ENCODE results near the gene TAC1. TPM values are rescaled to one million over a fixed set of nuclear protein-coding genes. Genes with fewer than 3 reads are reported as not detected.
"Not testable (repeated sequence)": the region's sequence is repeated elsewhere in the genome, so short reads cannot be mapped to it uniquely, and the experiment has no call there.

TAC1 gene
- polyA plus RNA-seq (ENCODE audit: insufficient read length in 10 of 10): 1 to 10 TPM in 5 of 10 donors, under 1 TPM in 5; 0.23 to 3.0 (median 1.1) TPM
- long read RNA-seq, donor 1: 0 reads
- long read RNA-seq, donor 2: 0 reads
- long read RNA-seq, donor 3: 0 reads
- long read RNA-seq, donor 4: 0 reads
- long read RNA-seq, donor 5, partial matches to known transcripts: 0 of 1 reads
- long read RNA-seq, donor 5, other reads (novel, unspliced or antisense): 0 of 1 reads
- long read RNA-seq, donor 6, partial matches to known transcripts: 0 of 1 reads
- long read RNA-seq, donor 6, other reads (novel, unspliced or antisense): 0 of 1 reads
- long read RNA-seq, donor 7: 0 reads
- long read RNA-seq, donor 8: 0 reads
- long read RNA-seq, donor 9: 0 reads

DNA sequence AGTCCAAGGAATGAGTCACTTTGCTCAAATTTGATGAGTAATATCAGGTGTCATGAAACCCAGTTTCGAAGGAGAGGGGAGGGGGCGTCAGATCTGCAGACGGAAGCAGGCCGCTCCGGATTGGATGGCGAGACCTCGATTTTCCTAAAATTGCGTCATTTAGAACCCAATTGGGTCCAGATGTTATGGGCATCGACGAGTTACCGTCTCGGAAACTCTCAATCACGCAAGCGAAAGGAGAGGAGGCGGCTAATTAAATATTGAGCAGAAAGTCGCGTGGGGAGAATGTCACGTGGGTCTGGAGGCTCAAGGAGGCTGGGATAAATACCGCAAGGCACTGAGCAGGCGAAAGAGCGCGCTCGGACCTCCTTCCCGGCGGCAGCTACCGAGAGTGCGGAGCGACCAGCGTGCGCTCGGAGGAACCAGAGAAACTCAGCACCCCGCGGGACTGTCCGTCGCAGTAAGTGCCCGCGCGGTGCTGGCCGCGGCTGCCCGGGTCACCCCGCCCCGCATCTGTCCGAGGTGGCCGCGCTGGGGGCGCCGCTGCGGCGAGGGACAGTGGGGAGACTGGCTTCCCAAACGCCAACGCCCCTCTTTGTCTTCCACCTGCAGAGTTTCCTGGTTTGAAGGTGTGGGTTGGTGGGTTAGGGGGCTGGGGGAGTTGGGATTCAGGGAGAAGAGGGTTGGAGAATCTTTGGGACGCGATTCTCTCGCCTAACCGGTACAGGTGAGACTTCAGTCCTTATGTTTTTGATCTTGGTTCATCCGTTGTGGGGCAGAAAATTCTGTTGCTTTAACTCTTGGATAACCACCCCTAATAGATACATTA lies at the start of gene TAC1:
TAC1 (plus strand) TSS at position 351 of the 829 bp plus-strand sequence. CDS start 527 bp downstream, outside the sequence.
- peak in 2 of 3 donors; percentile 36 to 61 for DNase-seq

DNA sequence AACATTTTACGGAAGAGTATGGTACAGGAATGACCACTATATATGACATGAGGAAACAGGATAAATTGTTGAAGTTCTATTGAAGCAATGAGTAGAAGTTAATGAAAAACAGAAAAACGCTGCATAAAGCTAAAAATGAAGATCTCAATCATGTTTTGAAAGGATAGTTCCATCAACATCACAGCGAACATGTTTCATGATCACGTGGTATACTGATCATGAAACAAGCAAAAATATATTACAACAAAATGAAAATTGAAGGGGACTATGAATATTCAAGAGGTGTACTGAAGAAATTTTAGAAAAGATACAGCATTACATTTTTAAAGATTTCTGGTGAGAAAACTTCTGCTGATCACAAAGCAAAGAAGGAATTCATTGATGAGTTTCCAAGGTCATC lies 45.9 kb upstream of the TAC1 start:
- DNase-seq: no peak

DNA sequence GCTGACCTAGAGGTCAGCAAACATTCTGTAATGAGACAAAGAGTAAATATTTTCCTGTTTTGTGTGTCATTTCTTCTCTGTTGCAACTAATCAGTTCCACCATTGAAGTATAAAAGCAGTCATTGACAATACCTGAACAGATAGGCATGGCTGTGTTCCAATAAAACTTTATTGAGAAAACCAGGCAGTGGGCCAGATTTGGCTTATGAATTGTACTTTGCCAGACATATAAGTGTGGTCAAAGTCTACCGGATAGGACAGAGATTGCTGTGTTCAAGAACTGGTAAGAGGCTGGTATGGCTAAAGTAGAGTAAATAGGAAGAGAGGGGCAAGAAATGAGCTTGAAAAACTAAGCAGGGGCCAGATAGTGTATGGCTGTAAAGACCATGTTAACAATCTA lies 38.3 kb upstream of the TAC1 start:
- DNase-seq: no peak

DNA sequence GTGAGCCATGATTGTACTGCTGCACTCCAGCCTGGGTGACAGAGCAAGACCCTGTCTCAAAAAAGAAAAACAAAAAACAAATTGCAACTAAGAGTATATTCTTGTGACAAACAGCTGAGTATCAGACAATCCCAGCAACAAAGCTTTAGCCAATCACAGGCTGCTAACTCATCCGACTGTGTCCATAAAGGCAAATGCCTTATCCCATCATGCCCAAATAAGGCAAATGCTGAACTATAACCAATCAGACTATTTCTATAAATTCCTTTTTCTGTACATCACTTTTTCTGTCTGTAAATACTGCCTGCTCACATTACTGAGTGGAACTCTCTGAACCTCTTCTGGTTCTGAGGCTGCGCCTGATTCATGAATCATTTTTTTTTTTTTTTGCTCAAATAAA lies 37.5 kb upstream of the TAC1 start:
- no peak for DNase-seq

DNA sequence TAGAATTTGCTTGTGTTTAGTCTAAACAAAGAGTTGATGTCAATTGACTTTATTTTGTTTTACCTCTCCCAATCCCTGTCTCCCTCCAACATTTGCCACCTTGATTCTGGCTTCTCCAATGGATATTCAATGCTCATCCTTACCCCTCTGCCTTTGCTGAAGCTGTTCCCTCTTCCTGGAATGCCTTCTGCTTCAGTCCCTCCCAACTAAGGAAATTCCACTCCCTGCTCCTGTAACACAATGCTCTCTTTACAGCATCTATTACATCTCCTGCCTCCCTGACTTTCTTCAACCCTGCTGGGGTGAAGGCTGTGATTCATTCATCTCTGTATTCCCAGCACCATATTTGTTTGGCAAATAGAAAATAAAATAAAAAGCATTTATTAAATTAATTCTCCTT lies 34.5 kb upstream of the TAC1 start:
- no peak for DNase-seq

- no peak for DNase-seq
Observed at GRCh38 chr7:97722386-97722785, 9.5 kb upstream of the TAC1 start.

GRCh38 chr7:97732565-97733275 lies 834 bp downstream of the TAC1 start:
- no peak for DNase-seq

DNA sequence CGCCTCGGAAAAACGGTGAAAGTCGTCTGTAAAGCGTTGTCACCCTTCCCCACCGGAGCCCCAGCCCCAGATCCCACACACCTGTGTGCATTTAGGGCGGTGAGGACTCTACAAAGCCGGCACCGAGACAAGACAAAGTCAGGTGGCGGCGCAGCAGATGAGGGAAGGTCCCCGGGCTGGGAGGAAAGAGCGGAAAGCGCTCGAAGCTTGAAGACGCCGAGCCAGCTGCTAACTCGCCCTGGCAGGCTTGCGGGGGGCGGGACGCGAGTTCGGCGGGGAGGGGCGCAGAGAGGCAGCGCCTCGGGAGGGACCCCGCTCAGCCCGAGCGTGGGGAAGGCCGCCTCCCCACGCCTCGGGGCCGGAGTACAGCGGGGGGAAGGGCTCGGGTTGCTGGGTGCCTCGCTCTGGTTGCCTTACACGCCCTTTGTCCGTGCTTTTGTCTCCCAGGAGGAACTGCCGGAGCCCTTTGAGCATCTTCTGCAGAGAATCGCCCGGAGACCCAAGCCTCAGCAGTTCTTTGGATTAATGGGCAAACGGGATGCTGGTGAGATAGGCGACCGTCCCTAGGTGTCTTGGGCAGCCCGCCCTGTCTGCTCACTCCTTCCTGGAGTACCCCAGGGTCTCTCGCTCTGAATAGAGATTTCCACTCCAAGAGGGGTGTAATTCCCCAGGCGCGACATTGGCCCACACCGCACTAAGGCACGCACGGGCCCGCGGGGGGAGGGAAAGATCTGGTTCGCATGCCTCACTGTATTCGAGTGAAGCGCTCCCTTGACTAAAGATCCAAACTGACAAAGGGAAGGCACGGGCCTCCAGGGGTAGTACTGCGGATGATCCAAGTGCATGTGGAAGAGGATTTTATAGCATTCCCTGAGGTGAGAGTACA lies 1.6 kb downstream of the TAC1 start:
- DNase-seq: peak in 2 of 3 donors; percentile 29 to 70

GRCh38 chr7:97734255-97734654 lies 2.4 kb downstream of the TAC1 start:
- DNase-seq: no peak

DNA sequence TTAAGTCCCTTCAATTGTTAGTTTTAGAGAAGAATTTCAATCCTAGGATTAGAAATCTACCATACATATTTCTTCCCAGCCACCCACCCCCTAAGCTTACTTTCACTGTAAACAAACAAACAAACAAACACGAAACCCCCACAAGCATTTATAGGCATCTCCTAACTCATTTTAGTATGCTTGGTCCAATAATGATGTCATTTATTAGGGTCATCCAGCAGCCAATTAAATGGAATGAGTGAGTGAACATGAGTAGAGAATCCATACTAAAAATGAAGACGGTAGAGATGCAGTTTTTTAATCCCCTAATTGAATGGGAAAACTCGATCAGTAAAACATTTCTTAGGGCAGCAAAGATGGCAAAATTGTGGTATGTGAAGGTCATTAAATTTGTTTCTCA lies 3.2 kb downstream of the TAC1 start:
- no peak for DNase-seq

GRCh38 chr7:97748482-97748881 lies 16.6 kb downstream of the TAC1 start:
- no peak for DNase-seq

GRCh38 chr7:97751566-97751965 lies 19.7 kb downstream of the TAC1 start:
- no peak for DNase-seq

GRCh38 chr7:97752215-97752614 lies 20.3 kb downstream of the TAC1 start:
- no peak for DNase-seq

DNA sequence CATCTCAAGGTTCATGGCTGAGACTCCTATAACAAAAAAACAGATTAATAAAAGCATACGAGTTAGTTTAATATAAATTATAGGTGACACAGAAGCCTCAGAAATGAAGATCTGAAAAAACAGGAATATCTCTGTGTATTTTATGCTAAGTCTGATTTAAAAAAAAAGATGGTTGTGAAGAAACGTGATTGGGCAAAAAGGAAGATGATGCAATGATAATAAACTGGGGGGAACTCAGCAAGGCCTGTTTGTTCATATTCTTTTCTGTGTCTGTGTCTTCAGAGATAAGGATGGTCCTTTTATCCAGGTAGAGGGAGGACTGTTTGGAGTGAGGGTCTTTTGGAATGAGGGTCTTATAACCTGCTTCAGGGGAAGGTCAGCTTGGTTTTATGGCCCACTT lies 25.9 kb downstream of the TAC1 start:
- DNase-seq: no peak

- no peak for DNase-seq
Observed at GRCh38 chr7:97770850-97771249, 39.0 kb downstream of the TAC1 start.

GRCh38 chr7:97771576-97771975 lies 39.7 kb downstream of the TAC1 start:
- no peak for DNase-seq

GRCh38 chr7:97772045-97772901 lies 40.4 kb downstream of the TAC1 start:
- no peak for DNase-seq

DNA sequence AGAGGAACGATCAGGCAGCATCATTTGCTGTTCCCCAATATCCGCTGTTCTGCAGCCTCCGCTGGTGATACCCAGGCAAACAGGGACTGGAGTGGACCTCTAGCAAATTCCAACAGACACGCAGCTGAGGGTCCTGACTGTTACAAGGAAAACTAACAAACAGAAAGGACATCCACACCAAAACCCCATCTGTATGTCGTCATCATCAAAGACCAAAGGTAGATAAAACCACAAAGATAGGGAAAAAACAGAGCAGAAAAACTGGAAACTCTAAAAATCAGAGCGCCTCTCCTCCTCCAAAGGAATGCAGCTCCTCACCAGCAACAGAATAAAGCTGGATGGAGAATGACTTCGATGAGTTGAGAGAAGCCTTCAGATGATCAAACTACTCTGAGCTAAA lies 54.5 kb downstream of the TAC1 start:
- DNase-seq: not testable (repeated sequence)
